HepG2 (cell line): Measurements from ENCODE around the gene GRIK1. TPM values are rescaled to one million over a fixed set of nuclear protein-coding genes. Genes with fewer than 3 reads are reported as not detected.

Source experiments
- ATAC-seq: fragments of 200-7000 bp; cut with Tn5 transposase; 3 replicates; pipeline ENCODE4 v1.9.1; 2020; ENCODE audit warnings: mild to moderate bottlenecking, moderate library complexity
- BruUV-seq: library from RNA; stranded (reverse); fragments of 400-500 nt; replicated peaks from 2 replicates; lab custom pipeline; 2021; lab: Mats Ljungman, UMichigan
- CTCF ChIA-PET: fragments of 300-600 bp; formaldehyde crosslinking; extraction: SDS; loops from one replicate; lab custom pipeline; 2021; ENCODE audit warnings: low total read pairs, inconsistent platforms, low intra/inter-chr PET ratio; lab: Yijun Ruan, JAX
- POLR2A ChIA-PET: fragments of 350-600 bp; sonication (Branson Sonifier 250); formaldehyde crosslinking; loops from one replicate; lab custom pipeline; 2020; ENCODE audit warnings: antibody characterized with exemption, inconsistent platforms; lab: Yijun Ruan, JAX
- DNase-seq: peaks from one replicate; pipeline ENCODE4 v3.0.0-alpha.2; 2015; ENCODE audit warnings: low spot score
- FAIRE-seq: peaks from 3 replicates; lab custom pipeline; 2011; peaks lifted over from hg19 to GRCh38; lab: Jason Lieb, UNC
- H2AFZ ChIP-seq: one replicate; pipeline ENCODE4 v1.6.1; 2011; ENCODE audit warnings: low read length, inconsistent platforms
- H3K27ac ChIP-seq: fragments of 300-600 bp; 3 replicates; pipeline ENCODE4 v1.8.0; 2011; ENCODE audit warnings: mixed run types, mild to moderate bottlenecking, mixed read lengths, low read length, inconsistent platforms; ENCODE audit not compliant: insufficient read depth; ENCODE audit errors: extremely low read length
- H3K27me3 ChIP-seq, 2 experiments: fragments of 200-600 bp in 1 of 2; 2 replicates in 1 of 2; 3 replicates in 1 of 2; pipeline versions ENCODE4 v1.6.0 to v1.8.0; 2011; ENCODE audit warnings: low read length in 2 of 2, mild to moderate bottlenecking in 2 of 2, moderate library complexity in 2 of 2, inconsistent platforms in 1 of 2; ENCODE audit not compliant: insufficient read depth in 2 of 2, control insufficient read depth in 1 of 2
- H3K36me3 ChIP-seq, 2 experiments: fragments of 200-600 bp in 1 of 2; replicated peaks in 1 of 2; 2 replicates in 1 of 2; 3 replicates in 1 of 2; pipeline versions ENCODE4 v1.5.1 to v1.8.0; 2011; ENCODE audit warnings: low read length in 2 of 2, inconsistent platforms in 1 of 2; ENCODE audit not compliant: insufficient read depth in 2 of 2, control insufficient read depth in 1 of 2
- H3K4me1 ChIP-seq: 2 replicates; pipeline ENCODE4 v1.5.1; 2012; ENCODE audit warnings: low read length, inconsistent platforms; ENCODE audit not compliant: insufficient read depth
- H3K4me2 ChIP-seq: 2 replicates; pipeline ENCODE4 v1.6.0; 2011; ENCODE audit warnings: low read depth, low read length, inconsistent platforms
- H3K4me3 ChIP-seq, 3 experiments: fragments of 200-600 bp in 1 of 3; sonication (generic), shearing (Covaris generic) in 1 of 3; replicated peaks in 1 of 3; 2 replicates each; pipeline ENCODE4 v1.5.1; 2011 to 2016; ENCODE audit warnings: low read length in 3 of 3, inconsistent platforms in 2 of 3, low read depth in 2 of 3, mild to moderate bottlenecking in 2 of 3, control low read depth in 1 of 3, mixed read lengths in 1 of 3; ENCODE audit not compliant: insufficient read depth in 1 of 3
- H3K79me2 ChIP-seq: one replicate; pipeline ENCODE4 v1.6.1; 2011; ENCODE audit warnings: low read length, inconsistent platforms; ENCODE audit not compliant: insufficient read depth
- H3K9ac ChIP-seq: 2 replicates; pipeline ENCODE4 v1.6.0; 2011; ENCODE audit warnings: mild to moderate bottlenecking, low read depth, low read length, inconsistent platforms; ENCODE audit not compliant: insufficient read depth
- H3K9me3 ChIP-seq: 2 replicates; pipeline ENCODE4 v1.5.1; 2012; ENCODE audit warnings: mild to moderate bottlenecking, low read length
- H4K20me1 ChIP-seq: 2 replicates; pipeline ENCODE4 v1.6.0; 2011; ENCODE audit warnings: inconsistent platforms, mild to moderate bottlenecking, low read length, moderate library complexity; ENCODE audit not compliant: insufficient read depth
- NAIF1 ChIP-seq: sonication (generic); formaldehyde crosslinking; IDR thresholded peaks from 2 replicates; pipeline ENCODE4 v1.5.0; 2020; ENCODE audit warnings: mild to moderate bottlenecking, missing genetic modification reagents, borderline replicate concordance
- NFATC3 ChIP-seq: sonication (generic); formaldehyde crosslinking; IDR thresholded peaks from 2 replicates; pipeline ENCODE4 v1.5.1; 2020; ENCODE audit warnings: mild to moderate bottlenecking, missing genetic modification reagents
- NONO ChIP-seq, 2 experiments: fragments of 450-650 bp in 1 of 2; sonication (generic) in 1 of 2; formaldehyde crosslinking in 1 of 2; IDR thresholded peaks in 1 of 2; conservative IDR thresholded peaks in 1 of 2; 2 replicates each; pipeline versions ENCODE4 v1.6.1 to v1.8.0; 2017 to 2022; ENCODE audit warnings: mild to moderate bottlenecking in 1 of 2, missing genetic modification reagents in 1 of 2, moderate library complexity in 1 of 2
- PATZ1 ChIP-seq: sonication (generic); formaldehyde crosslinking; IDR thresholded peaks from 2 replicates; pipeline ENCODE4 v1.4.0; 2020; ENCODE audit warnings: missing genetic modification reagents
- POGZ ChIP-seq: sonication (generic); formaldehyde crosslinking; IDR thresholded peaks from 2 replicates; pipeline ENCODE4 v1.4.0; 2020; ENCODE audit warnings: mild to moderate bottlenecking, missing genetic modification reagents
- SRF ChIP-seq: IDR thresholded peaks from 2 replicates; pipeline ENCODE4 v1.6.1; 2011; ENCODE audit warnings: mild to moderate bottlenecking, low read depth, low read length, moderate library complexity
- ZC3H4 ChIP-seq: sonication (generic); formaldehyde crosslinking; IDR thresholded peaks from 2 replicates; pipeline ENCODE4 v1.4.0; 2020; ENCODE audit warnings: missing genetic modification reagents, borderline replicate concordance
- ZHX2 ChIP-seq, 2 experiments: sonication (generic) in 1 of 2; formaldehyde crosslinking in 1 of 2; IDR thresholded peaks; 2 replicates each; pipeline versions ENCODE4 v1.6.1 to v1.9.0; 2014 to 2022; ENCODE audit warnings: antibody characterized with exemption in 1 of 2, borderline replicate concordance in 1 of 2, inconsistent platforms in 1 of 2, low read depth in 1 of 2, missing genetic modification reagents in 1 of 2
- ZNF335 ChIP-seq: sonication (generic); formaldehyde crosslinking; IDR thresholded peaks from 2 replicates; pipeline ENCODE4 v1.4.0; 2020; ENCODE audit warnings: missing genetic modification reagents
- ZNF350 ChIP-seq: sonication (generic); formaldehyde crosslinking; IDR thresholded peaks from 2 replicates; pipeline ENCODE4 v1.4.0; 2020; ENCODE audit warnings: mild to moderate bottlenecking, low read depth, missing genetic modification reagents, borderline replicate concordance
- ZNF546 ChIP-seq: sonication (generic); formaldehyde crosslinking; conservative IDR thresholded peaks from 2 replicates; pipeline ENCODE4 v1.8.1; 2023; ENCODE audit warnings: mild to moderate bottlenecking, missing genetic modification reagents
- ZNF780A ChIP-seq: sonication (generic); formaldehyde crosslinking; IDR thresholded peaks from 2 replicates; pipeline ENCODE4 v1.8.0; 2022; ENCODE audit warnings: mild to moderate bottlenecking, missing genetic modification reagents, moderate library complexity
- ZSCAN30 ChIP-seq: sonication (generic); formaldehyde crosslinking; IDR thresholded peaks from 2 replicates; pipeline ENCODE4 v1.5.0; 2020; ENCODE audit warnings: mild to moderate bottlenecking, missing genetic modification reagents
- WGBS: methylation state at CpG from one replicate; pipeline ENCODE4 v1.1.6; 2017; ENCODE audit warnings: low lambda C conversion rate; 5-methylcytosine and 5-hydroxymethylcytosine counted together
- in situ Hi-C: cut with HindIII; loops from 2 replicates; pipeline ENCODE4 v1.10.0; 2017; ENCODE audit warnings: low pct_unique_long_range_greater_than_20kb; ENCODE audit not compliant: extremely low pct_ligation_motif_present
- intact Hi-C: fragments of 100-400 bp; cut with micrococcal nuclease; formaldehyde crosslinking; loops from one replicate; pipeline ENCODE4 v1.10.0; 2022; ENCODE audit not compliant: unreplicated experiment
- polyA plus RNA-seq, 8 experiments: library from polyadenylated mRNA; depleted of rRNA in 3 of 8; stranded (reverse) in 7 of 8; unstranded in 1 of 8; fragments of >200 nt; fragmentation: Illumina TruSeq in 4 of 8; extraction: Trizol in 4 of 8; gene quantifications; 2 replicates each; pipeline versions ENCODE4 v1.2.1 to v1.2.3, GENCODE V29; 2011 to 2016; ENCODE audit warnings: low read depth in 4 of 8, missing spikeins in 1 of 8, mixed read lengths in 1 of 8; ENCODE audit not compliant: insufficient read depth in 1 of 8
- total RNA-seq, 5 experiments: library from RNA; depleted of rRNA; stranded (reverse); fragments of >200 nt; fragmentation: Illumina TruSeq; extraction: Trizol; gene quantifications; 2 replicates each; pipeline ENCODE4 v1.2.3, GENCODE V29; 2016; ENCODE audit warnings: low read depth in 1 of 5

Gene GRIK1
- total and polyA plus RNA-seq, 2 of the 13 experiments (the other 11 are each of a cell fraction or from before 2014, with no cell fraction given), result not detected

- Histone ChIP-seq H3K9ac (no peak overlapping the region), H3K27me3 (no peaks in the 10 kb centered on the region), H3K9me3 (peaks cover 25% of the 10 kb centered on the region), H3K36me3 (no peaks in the 10 kb centered on the region), H3K4me3 (no peak overlapping the region), H3K79me2 (no peaks in the 10 kb centered on the region), H3K4me2 (no peak overlapping the region), H3K4me1 (no peaks in the 10 kb centered on the region), H3K27ac (no peak overlapping the region), H2AFZ (no peak overlapping the region), H4K20me1 (no peaks in the 10 kb centered on the region)
- ATAC-seq (no peak), DNase-seq (no peak), FAIRE-seq (no peak)
- TF ChIP-seq ZC3H4 (CRISPR knock-in tag) (no peak), NFATC3 (no peak), NAIF1 (CRISPR knock-in tag) (no peak), SRF (no peak), POGZ (CRISPR knock-in tag) (no peak), ZNF350 (CRISPR knock-in tag) (no peak), ZNF780A (CRISPR knock-in tag) (no peak), PATZ1 (CRISPR knock-in tag) (no peak), ZNF546 (CRISPR knock-in tag) (no peak), NONO (IDR thresholded peaks at IDR 0.05) (no peak), NONO (CRISPR knock-in tag; conservative IDR thresholded peaks at IDR 0.05) (no peak), ZSCAN30 (CRISPR knock-in tag) (no peak), ZHX2 (IDR thresholded peaks at IDR 0.05; ENCODE audit: low read depth) (no peak), ZHX2 (CRISPR knock-in tag; IDR thresholded peaks at IDR 0.05; ENCODE audit: borderline replicate concordance) (no peak), ZNF335 (no peak)
- CTCF ChIA-PET, result no interaction called here
- in situ Hi-C loops (no loop called here), intact Hi-C loops (no loop called here)
- BruUV-seq, result no TSS peak
- 31% methylated on average over 4 of the region's 4 CpGs for WGBS
- POLR2A ChIA-PET, result no interaction called here
Observed at GRCh38 chr21:29953072-29953471, 13.3 kb upstream of the GRIK1 start.
